Stomach (tissue), 4 donors: Measurements from ENCODE around the gene CFAP61.

Source experiments
- EP300 ChIP-seq: sonication (generic); formaldehyde crosslinking; IDR thresholded peaks from one replicate; pipeline ENCODE4 v1.6.1; 2017; ENCODE audit warnings: antibody characterized with exemption
- POLR2A ChIP-seq, 4 donors: fragments of 450-650 bp; IDR thresholded peaks; one replicate each; pipeline ENCODE4 v1.6.1; 2016; ENCODE audit warnings: antibody characterized with exemption in 4 of 4, control low read depth in 2 of 4, mild to moderate bottlenecking in 1 of 4, moderate library complexity in 1 of 4

DNA sequence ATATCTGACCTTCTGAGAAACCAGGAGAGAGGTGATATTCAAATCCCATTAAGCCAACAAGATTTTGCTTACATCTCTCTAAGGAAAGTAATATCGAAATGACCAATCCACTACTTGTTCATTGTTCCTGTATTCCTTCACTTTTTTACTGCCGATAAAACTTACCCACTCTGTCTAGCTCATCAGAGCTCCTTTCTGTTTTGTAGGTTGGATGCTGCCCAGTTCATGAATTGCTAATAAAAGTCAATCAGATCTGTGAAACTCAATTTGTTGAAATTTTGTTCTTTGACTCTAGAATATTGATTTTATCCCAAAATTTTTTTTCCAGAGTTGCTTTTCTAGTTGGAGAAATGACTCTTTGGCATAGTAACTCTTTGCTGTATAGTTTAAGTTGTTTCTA lies 166.7 kb downstream of the CFAP61 start:
- TF ChIP-seq EP300 (no peak), POLR2A (IDR thresholded peaks at IDR 0.05) (no peak)
